ENCODE measurements around the gene SASH3. TPM values are rescaled to one million over a fixed set of nuclear protein-coding genes. Genes with fewer than 3 reads are reported as not detected.

The SASH3 gene
- total and polyA plus RNA-seq, 2 donors (not counting 1 experiment from before 2014, with no cell fraction given) = 224 to 240 TPM

DNA sequence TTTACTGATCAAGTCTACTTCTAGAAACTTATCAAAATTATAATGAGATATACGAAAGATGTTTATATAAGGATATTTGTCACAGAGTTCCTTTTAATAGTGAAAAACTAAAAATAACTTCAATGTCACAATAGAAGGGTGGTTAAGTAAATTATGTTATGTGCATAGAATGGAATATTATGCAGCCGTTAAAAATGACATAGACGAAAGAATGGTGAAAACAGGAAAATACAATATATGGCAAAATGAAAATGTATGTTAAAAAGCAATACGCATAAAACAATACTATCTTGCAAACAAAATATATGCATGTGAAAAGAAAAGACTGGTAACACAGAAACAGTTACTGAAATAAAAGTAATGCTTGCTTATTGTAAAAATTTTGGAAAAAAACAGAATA lies 44.9 kb downstream of the SASH3 start:
- no peaks in the 10 kb centered on the region for H3K79me2 ChIP-seq (ENCODE audit: control insufficient read depth, insufficient read depth, low read length)
- Mint-ChIP-seq H3K9me3 (ENCODE audit: insufficient read depth) (no peaks in the 10 kb centered on the region), H3K4me1 (peaks cover 13% of the 10 kb centered on the region), H3K27me3 (no peaks in the 10 kb centered on the region), H3K4me3 (no peak overlapping the region), H3K27ac (no peak overlapping the region)
- ChIA-PET POLR2A (no interaction called here), CTCF (interaction anchor here (1.2 to 6.2 kb wide), 6 partner anchors 47 to 221 kb away, joined by 3 to 73 read pairs (median 18); partner anchors contain the start of gene APLN)
- H3K4me1 ChIP-seq (ENCODE audit: control insufficient read depth in 2 of 2, insufficient read depth in 2 of 2, low read length in 2 of 2) = peaks cover 4 to 8% of the 10 kb centered on the region in 2 donors
- no peak overlapping the region for H3K27ac ChIP-seq (ENCODE audit: low read length in 2 of 2)
- no peaks in the 10 kb centered on the region for H4K20me1 ChIP-seq (ENCODE audit: control insufficient read depth, insufficient read depth, low read length, poor library complexity, severe bottlenecking)
- H3K9me3 ChIP-seq (ENCODE audit: control extremely low read depth in 1 of 3, control insufficient read depth in 2 of 3, insufficient read depth in 1 of 3, low read length in 2 of 3) = no peaks in the 10 kb centered on the region
- H3K36me3 ChIP-seq (replicated peaks in 1 of 2; ENCODE audit: control extremely low read depth in 1 of 2, control insufficient read depth in 1 of 2, extremely low read depth in 1 of 2, insufficient read depth in 2 of 2, low read length in 1 of 2) = no peaks in the 10 kb centered on the region
- intact Hi-C loops (cut with micrococcal nuclease) = loop anchor here (5.0 kb wide), 1 partner anchor 47 kb away; the partner anchor contains the start of gene SASH3
- DNase-seq (no peak), ATAC-seq (ENCODE audit: low read depth) (no peak)
- no peak overlapping the region for H3K4me2 ChIP-seq (replicated peaks; ENCODE audit: low read depth, low read length, poor library complexity, severe bottlenecking)
- TF ChIP-seq, protein P1, sequence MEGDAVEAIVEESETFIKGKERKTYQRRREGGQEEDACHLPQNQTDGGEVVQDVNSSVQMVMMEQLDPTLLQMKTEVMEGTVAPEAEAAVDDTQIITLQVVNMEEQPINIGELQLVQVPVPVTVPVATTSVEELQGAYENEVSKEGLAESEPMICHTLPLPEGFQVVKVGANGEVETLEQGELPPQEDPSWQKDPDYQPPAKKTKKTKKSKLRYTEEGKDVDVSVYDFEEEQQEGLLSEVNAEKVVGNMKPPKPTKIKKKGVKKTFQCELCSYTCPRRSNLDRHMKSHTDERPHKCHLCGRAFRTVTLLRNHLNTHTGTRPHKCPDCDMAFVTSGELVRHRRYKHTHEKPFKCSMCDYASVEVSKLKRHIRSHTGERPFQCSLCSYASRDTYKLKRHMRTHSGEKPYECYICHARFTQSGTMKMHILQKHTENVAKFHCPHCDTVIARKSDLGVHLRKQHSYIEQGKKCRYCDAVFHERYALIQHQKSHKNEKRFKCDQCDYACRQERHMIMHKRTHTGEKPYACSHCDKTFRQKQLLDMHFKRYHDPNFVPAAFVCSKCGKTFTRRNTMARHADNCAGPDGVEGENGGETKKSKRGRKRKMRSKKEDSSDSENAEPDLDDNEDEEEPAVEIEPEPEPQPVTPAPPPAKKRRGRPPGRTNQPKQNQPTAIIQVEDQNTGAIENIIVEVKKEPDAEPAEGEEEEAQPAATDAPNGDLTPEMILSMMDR (IDR thresholded peaks at IDR 0.05) = no peak
- no peak for TF ChIP-seq EZH2 (IDR thresholded peaks at IDR 0.05; ENCODE audit: borderline replicate concordance, insufficient read depth, low read depth, low read length, poor library complexity, severe bottlenecking)
- H3K9ac ChIP-seq (ENCODE audit: low read length) = no peak overlapping the region
- H2AFZ ChIP-seq (ENCODE audit: insufficient read depth, low read depth, low read length, poor library complexity, severe bottlenecking) = no peak overlapping the region
- H3K27me3 ChIP-seq (replicated peaks in 1 of 4; ENCODE audit: control extremely low read depth in 1 of 4, control insufficient read depth in 3 of 4, insufficient read depth in 4 of 4, low read length in 3 of 4) = no peaks in the 10 kb centered on the region
- WGBS (ENCODE audit: insufficient coverage) = no CpG with 5 or more reads among the region's 4 CpGs
- H3K4me3 ChIP-seq (ENCODE audit: control extremely low read depth in 1 of 5, extremely low read depth in 1 of 5, insufficient read depth in 1 of 5, low read depth in 2 of 5, low read length in 4 of 5) = no peak overlapping the region

DNA sequence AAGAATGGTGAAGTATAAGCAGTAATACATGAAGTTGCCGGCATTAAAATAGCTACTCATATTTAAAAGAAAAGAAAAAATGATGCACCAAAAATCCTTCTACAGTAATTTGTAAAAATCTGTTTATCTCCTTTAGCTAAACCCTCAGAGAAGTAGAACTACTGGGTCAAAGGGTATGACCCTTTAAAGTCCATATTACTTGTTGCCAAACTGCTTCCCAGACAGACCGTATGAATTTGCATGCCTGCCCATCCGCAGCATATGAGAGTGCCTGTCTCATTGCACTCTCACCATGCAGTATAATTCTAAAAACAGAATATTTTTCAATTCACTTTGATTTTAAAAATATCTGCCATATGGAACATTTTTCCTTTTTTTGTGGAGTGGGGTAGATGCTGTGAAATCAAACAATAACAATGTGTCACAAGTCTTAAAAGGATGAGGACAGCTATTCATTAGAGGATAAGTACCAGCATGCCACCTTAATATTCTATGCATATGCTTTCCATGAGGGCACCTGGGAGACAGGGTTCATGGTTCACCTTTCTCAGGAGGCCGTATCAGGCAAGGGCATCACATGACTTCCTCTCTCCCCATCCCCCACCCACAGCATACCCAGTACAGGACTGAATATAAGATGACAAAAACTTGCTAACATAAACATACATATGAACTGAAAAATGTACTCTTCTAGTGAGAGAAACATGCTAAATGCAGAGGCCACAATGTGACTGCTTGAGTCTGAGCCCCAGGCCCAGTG lies 46.2 kb downstream of the SASH3 start:
- POLR2A ChIA-PET = no interaction called here

More for the DNA sequence above, 46.2 kb downstream of the SASH3 start:
- no peak for TF ChIP-seq EZH2 (IDR thresholded peaks at IDR 0.05; ENCODE audit: borderline replicate concordance, insufficient read depth, low read depth, low read length, poor library complexity, severe bottlenecking)
- TF ChIP-seq, protein P1 (IDR thresholded peaks at IDR 0.05) = no peak
- no peaks in the 10 kb centered on the region for H3K27me3 ChIP-seq (replicated peaks in 1 of 4; ENCODE audit: control extremely low read depth in 1 of 4, control insufficient read depth in 3 of 4, insufficient read depth in 4 of 4, low read length in 3 of 4)
- H3K27ac ChIP-seq (ENCODE audit: low read length in 2 of 2) = no peak overlapping the region
- peak; percentile 11 for DNase-seq
- ATAC-seq (ENCODE audit: low read depth) = no peak
- no peak overlapping the region for H2AFZ ChIP-seq (ENCODE audit: insufficient read depth, low read depth, low read length, poor library complexity, severe bottlenecking)
- no peaks in the 10 kb centered on the region for H3K36me3 ChIP-seq (replicated peaks in 1 of 2; ENCODE audit: control extremely low read depth in 1 of 2, control insufficient read depth in 1 of 2, extremely low read depth in 1 of 2, insufficient read depth in 2 of 2, low read length in 1 of 2)
- H3K4me2 ChIP-seq (replicated peaks; ENCODE audit: low read depth, low read length, poor library complexity, severe bottlenecking) = no peak overlapping the region
- Mint-ChIP-seq H3K9me3 (ENCODE audit: insufficient read depth) (no peaks in the 10 kb centered on the region), H3K27ac (peak overlapping the region; percentile 41), H3K27me3 (no peaks in the 10 kb centered on the region), H3K4me1 (peaks cover 12% of the 10 kb centered on the region), H3K4me3 (no peak overlapping the region)
- CTCF ChIA-PET = interaction anchor here (1.1 to 6.2 kb wide), 5 partner anchors 52 to 187 kb away, joined by 3 to 73 read pairs (median 4); partner anchors contain the start of gene XPNPEP2
- H3K9me3 ChIP-seq (ENCODE audit: control extremely low read depth in 1 of 3, control insufficient read depth in 2 of 3, insufficient read depth in 1 of 3, low read length in 2 of 3) = no peaks in the 10 kb centered on the region
- no CpG with 5 or more reads among the region's 4 CpGs for WGBS (ENCODE audit: insufficient coverage)
- peaks cover 4 to 8% of the 10 kb centered on the region in 2 donors for H3K4me1 ChIP-seq (ENCODE audit: control insufficient read depth in 2 of 2, insufficient read depth in 2 of 2, low read length in 2 of 2)
- H4K20me1 ChIP-seq (ENCODE audit: control insufficient read depth, insufficient read depth, low read length, poor library complexity, severe bottlenecking) = no peaks in the 10 kb centered on the region
- H3K79me2 ChIP-seq (ENCODE audit: control insufficient read depth, insufficient read depth, low read length) = no peaks in the 10 kb centered on the region
- H3K4me3 ChIP-seq (ENCODE audit: control extremely low read depth in 1 of 5, extremely low read depth in 1 of 5, insufficient read depth in 1 of 5, low read depth in 2 of 5, low read length in 4 of 5) = no peak overlapping the region
- intact Hi-C loops (cut with micrococcal nuclease) = no loop called here
- H3K9ac ChIP-seq (ENCODE audit: low read length) = no peak overlapping the region
